ENCODE measurements around the gene HCN2. TPM values are rescaled to one million over a fixed set of nuclear protein-coding genes. Genes with fewer than 3 reads are reported as not detected.

Gene HCN2
- total RNA-seq, 4 donors from 2014 or later: 0.14 to 1.00 (median 0.64) TPM; not detected in 1

- intact Hi-C loops (cut with DNase I; ENCODE audit: low total_unique reads): no loop called here
- in situ Hi-C loops (cut with MboI; ENCODE audit: low pct_ligation_motif_present in 1 of 4, low pct_unique_long_range_greater_than_20kb in 1 of 4, low sequenced_read_pairs in 3 of 4): no loop called here
- no peak for DNase-seq
- TF ChIP-seq POLR2AphosphoS5 (IDR thresholded peaks at IDR 0.05) (no peak), POLR2A (IDR thresholded peaks at IDR 0.05) (no peak), EP300 (IDR thresholded peaks at IDR 0.05; ENCODE audit: low read depth) (no peak), CTCF (IDR thresholded peaks at IDR 0.05) (no peak)
- H3K27me3 ChIP-seq: peaks cover 48% of the 10 kb centered on the region
- peaks cover 0 to 24% (median 11%) of the 10 kb centered on the region in 4 donors for H3K36me3 ChIP-seq
- H3K9me3 ChIP-seq: no peaks in the 10 kb centered on the region
- H3K4me1 ChIP-seq: peaks cover 7 to 23% (median 16%) of the 10 kb centered on the region in 4 donors
- no peak overlapping the region for H3K4me3 ChIP-seq
- H3K27ac ChIP-seq: no peak overlapping the region
- WGBS, 2 donors (ENCODE audit: low coverage in 1 of 2): 59 to 100% methylated on average over 1 to 10 of the region's 10 CpGs
Measured at GRCh38 chr19:585551-586110, 4.0 kb upstream of the HCN2 start.

- Histone ChIP-seq H3K27ac (no peak overlapping the region), H3K4me3 (no peak overlapping the region), H3K27me3 (peaks cover 73% of the 10 kb centered on the region), H3K36me3 (peaks cover 0 to 2% (median under 1%) of the 10 kb centered on the region in 4 donors), H3K9me3 (no peaks in the 10 kb centered on the region), H3K4me1 (peaks cover 7 to 27% (median 19%) of the 10 kb centered on the region in 4 donors)
- intact Hi-C loops (cut with DNase I; ENCODE audit: low total_unique reads): no loop called here
- TF ChIP-seq CTCF (IDR thresholded peaks at IDR 0.05) (peak; percentile 35 to 64 (median 46)), POLR2AphosphoS5 (IDR thresholded peaks at IDR 0.05) (no peak)
- 3% methylated on average over 31 of the region's 41 CpGs; no CpG with 5 or more reads in 1 of the 2 donors for WGBS, 2 donors (ENCODE audit: low coverage in 1 of 2)
- peak; percentile 76 for DNase-seq
- in situ Hi-C loops (cut with MboI; ENCODE audit: low pct_ligation_motif_present in 1 of 4, low pct_unique_long_range_greater_than_20kb in 1 of 4, low sequenced_read_pairs in 3 of 4): no loop called here
Measured at GRCh38 chr19:588093-588740, 1.5 kb upstream of the HCN2 start.

- intact Hi-C loops (cut with DNase I; ENCODE audit: low total_unique reads): no loop called here
Measured at GRCh38 chr19:588741-589692, 664 bp upstream of the HCN2 start.

More at GRCh38 chr19:588741-589692, 664 bp upstream of the HCN2 start:
- 14% methylated on average over 40 of the region's 54 CpGs; no CpG with 5 or more reads in 1 of the 2 donors for WGBS, 2 donors (ENCODE audit: low coverage in 1 of 2)
- H3K4me1 ChIP-seq: peaks cover 7 to 27% (median 19%) of the 10 kb centered on the region in 4 donors
- H3K27ac ChIP-seq: no peak overlapping the region
- H3K9me3 ChIP-seq: no peaks in the 10 kb centered on the region
- H3K4me3 ChIP-seq: peak overlapping the region in 1 of 4 donors; percentile 27
- no peak for DNase-seq
- no peaks in the 10 kb centered on the region for H3K36me3 ChIP-seq
- in situ Hi-C loops (cut with MboI; ENCODE audit: low pct_ligation_motif_present in 1 of 4, low pct_unique_long_range_greater_than_20kb in 1 of 4, low sequenced_read_pairs in 3 of 4): no loop called here
- peaks cover 81% of the 10 kb centered on the region for H3K27me3 ChIP-seq
- TF ChIP-seq POLR2A (IDR thresholded peaks at IDR 0.05) (no peak), CTCF (IDR thresholded peaks at IDR 0.05) (no peak), EP300 (IDR thresholded peaks at IDR 0.05; ENCODE audit: low read depth) (no peak), POLR2AphosphoS5 (IDR thresholded peaks at IDR 0.05) (no peak)

Measured in transverse colon (tissue), 4 donors.